ENCODE data around the gene RGS19.

- no peak for TF ChIP-seq EZH2 (IDR thresholded peaks at IDR 0.05; ENCODE audit: low read length)
- TF ChIP-seq, protein P1, sequence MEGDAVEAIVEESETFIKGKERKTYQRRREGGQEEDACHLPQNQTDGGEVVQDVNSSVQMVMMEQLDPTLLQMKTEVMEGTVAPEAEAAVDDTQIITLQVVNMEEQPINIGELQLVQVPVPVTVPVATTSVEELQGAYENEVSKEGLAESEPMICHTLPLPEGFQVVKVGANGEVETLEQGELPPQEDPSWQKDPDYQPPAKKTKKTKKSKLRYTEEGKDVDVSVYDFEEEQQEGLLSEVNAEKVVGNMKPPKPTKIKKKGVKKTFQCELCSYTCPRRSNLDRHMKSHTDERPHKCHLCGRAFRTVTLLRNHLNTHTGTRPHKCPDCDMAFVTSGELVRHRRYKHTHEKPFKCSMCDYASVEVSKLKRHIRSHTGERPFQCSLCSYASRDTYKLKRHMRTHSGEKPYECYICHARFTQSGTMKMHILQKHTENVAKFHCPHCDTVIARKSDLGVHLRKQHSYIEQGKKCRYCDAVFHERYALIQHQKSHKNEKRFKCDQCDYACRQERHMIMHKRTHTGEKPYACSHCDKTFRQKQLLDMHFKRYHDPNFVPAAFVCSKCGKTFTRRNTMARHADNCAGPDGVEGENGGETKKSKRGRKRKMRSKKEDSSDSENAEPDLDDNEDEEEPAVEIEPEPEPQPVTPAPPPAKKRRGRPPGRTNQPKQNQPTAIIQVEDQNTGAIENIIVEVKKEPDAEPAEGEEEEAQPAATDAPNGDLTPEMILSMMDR (optimal IDR thresholded peaks at IDR 0.05 in 1 of 3, IDR thresholded peaks at IDR 0.05 in 1 of 3, conservative IDR thresholded peaks at IDR 0.05 in 1 of 3; ENCODE audit: extremely low read depth in 1 of 3, insufficient read depth in 2 of 3, low read length in 3 of 3) = no peak
Measured at GRCh38 chr20:64104667-64105451, 25.5 kb upstream of the RGS19 start.
